Brain pericyte (primary cell): ENCODE results near the gene UBASH3B.
"Not testable (repeated sequence)": the region's sequence is repeated elsewhere in the genome, so short reads cannot be mapped to it uniquely, and the experiment has no call there.

Experiments
- DNase-seq: peaks from one replicate; pipeline ENCODE4 v3.0.0-alpha.2; 2012; ENCODE audit warnings: low read depth, low spot score

The UBASH3B gene, protein sequence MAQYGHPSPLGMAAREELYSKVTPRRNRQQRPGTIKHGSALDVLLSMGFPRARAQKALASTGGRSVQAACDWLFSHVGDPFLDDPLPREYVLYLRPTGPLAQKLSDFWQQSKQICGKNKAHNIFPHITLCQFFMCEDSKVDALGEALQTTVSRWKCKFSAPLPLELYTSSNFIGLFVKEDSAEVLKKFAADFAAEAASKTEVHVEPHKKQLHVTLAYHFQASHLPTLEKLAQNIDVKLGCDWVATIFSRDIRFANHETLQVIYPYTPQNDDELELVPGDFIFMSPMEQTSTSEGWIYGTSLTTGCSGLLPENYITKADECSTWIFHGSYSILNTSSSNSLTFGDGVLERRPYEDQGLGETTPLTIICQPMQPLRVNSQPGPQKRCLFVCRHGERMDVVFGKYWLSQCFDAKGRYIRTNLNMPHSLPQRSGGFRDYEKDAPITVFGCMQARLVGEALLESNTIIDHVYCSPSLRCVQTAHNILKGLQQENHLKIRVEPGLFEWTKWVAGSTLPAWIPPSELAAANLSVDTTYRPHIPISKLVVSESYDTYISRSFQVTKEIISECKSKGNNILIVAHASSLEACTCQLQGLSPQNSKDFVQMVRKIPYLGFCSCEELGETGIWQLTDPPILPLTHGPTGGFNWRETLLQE

DNA sequence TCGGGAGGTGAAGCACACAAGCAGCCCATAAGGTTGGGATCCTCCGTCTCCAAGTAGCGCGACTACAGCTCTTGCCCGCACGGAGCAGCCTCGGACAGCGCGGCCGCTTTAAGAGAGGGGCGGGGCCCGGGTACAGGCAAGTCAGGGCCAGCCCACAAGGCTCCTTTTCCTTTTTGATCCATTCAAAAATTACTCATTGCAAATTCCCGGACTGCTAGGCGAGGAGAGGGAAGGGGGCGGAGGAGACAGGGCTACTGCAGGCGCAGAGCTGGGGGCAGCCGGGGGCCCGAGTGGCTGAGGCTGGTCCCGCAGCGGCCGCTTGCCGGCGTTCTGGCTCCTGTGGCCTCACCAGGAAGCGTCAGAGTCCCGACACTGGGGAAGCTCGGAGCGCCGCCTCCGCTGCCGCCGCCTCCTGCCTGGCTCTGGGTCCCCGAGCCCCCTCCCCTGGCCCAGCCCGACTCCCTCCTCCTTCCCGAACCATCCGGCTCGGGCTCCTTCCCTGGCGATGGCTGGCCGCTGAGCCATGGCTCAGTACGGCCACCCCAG lies at the start of gene UBASH3B:
UBASH3B (plus strand) TSS at position 196 of the 546 bp plus-strand sequence; CDS start at position 524, 328 bp downstream.
- no peak for DNase-seq

- DNase-seq, result not testable (repeated sequence)
Measured at GRCh38 chr11:122607162-122607561, 48.4 kb upstream of the UBASH3B start.

GRCh38 chr11:122612123-122612824 lies 43.2 kb upstream of the UBASH3B start:
- DNase-seq, result no peak

GRCh38 chr11:122616718-122617117 lies 38.8 kb upstream of the UBASH3B start:
- DNase-seq, result no peak

GRCh38 chr11:122617297-122617696 lies 38.2 kb upstream of the UBASH3B start:
- no peak for DNase-seq

- DNase-seq, result no peak
Measured at GRCh38 chr11:122617926-122618325, 37.6 kb upstream of the UBASH3B start.

GRCh38 chr11:122618927-122619326 lies 36.6 kb upstream of the UBASH3B start:
- no peak for DNase-seq

- no peak for DNase-seq
Measured at GRCh38 chr11:122619757-122620156, 35.8 kb upstream of the UBASH3B start.

DNA sequence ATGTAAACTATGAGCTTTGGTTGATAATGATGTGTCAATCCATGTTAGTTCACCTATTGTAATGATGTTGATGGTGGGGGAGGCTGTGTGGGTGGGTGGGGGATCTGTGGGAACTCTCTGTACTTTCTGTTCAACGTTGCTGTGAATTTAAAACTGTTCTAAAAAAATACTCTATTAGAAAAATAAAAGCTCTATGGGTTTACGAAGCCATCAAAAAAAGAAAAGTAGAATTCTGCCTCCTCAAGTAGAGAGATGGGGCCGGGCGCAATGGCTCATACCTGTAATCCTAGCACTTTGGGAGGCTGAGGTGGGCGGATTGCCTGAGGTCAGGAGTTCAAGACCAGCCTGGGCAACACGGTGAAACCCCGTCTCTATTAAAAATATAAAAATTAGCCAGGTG lies 30.0 kb upstream of the UBASH3B start:
- not testable (repeated sequence) for DNase-seq

DNA sequence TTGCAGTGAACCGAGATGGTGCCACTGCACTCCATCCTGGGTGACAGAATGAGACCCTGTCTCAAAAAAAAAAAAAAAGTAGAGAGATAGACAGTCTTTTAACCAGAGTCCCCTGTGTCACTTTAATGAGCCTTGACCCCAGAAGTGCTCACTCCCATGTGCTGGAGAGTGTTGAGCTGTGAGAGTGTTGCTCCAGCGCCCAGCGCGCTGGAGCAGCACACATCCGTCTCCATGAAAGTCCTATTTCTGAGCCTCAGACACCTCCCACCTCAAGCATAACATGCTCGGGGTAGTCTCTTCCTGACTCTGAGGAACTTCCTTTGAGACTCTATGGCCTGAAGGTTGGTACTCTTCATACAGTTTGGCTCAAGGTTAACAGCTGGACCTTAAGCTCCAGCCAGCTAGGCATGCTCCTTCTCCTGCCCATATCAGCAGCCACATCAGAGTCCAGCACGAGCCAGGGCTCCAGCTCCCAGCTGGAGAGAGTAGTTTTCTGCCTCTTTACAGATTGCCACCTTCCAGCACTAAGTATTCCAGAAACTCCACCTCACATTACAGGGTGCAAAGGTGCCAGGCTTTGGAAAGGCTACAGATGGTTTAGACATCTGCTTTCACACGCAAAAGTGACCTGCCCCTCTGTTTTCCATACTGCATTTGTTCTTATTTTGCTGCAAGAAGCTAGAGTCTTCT lies 29.4 kb upstream of the UBASH3B start:
- no peak for DNase-seq

DNA sequence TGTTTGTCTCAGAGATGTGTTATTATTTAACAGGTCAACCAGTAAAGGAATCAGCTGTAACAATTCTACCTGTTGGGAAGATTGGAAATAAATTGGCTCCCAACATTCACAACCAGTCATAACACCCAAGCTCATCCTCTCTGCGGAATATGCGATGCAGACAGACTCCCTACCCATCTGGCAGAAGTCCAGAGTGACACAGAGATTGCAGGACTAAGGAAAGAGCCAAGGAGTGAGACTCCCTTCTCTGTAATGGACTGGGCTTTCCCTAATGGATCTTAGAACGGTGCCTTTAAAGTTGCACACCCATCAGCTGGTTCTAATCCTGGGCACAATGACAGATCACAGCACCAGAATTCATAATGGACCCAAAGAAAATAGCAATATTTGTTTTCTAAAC lies 27.8 kb upstream of the UBASH3B start:
- DNase-seq, result no peak

DNA sequence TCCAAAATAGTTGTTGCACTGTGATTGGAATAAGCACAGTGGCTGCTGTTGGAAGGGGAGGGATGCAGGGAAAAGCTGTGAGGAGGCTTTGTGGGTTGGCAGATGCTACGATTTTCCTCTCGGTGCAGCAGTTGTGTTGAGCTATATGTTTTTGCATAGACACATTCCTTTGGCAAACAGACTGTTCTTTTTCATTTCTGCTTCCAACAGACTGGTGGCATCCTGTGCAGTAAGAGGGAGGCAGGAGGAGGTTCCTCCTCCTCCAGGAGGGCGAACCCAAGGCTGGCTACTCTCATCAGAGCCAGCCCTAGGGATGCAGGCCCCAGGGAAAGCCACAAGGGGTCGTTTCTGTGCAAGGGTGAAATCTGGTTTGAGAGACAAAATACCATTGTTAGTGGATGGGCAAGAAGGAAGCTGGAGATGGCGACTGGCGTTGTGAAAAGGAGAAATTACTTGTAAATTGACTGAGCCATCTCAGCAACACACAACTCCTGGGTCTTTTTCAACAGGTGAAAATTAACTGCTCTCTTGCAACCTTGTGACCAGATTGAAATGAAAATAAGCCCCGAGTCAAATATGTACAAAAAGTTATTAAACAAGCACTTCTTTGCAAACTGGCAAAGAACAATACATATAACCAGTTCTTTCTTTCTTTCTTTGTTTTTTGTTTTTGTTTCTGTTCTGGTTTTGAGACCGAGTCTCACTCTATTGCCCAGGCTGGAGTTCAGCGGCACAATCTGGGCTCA lies 26.5 kb upstream of the UBASH3B start:
- peak; percentile 57 for DNase-seq

DNA sequence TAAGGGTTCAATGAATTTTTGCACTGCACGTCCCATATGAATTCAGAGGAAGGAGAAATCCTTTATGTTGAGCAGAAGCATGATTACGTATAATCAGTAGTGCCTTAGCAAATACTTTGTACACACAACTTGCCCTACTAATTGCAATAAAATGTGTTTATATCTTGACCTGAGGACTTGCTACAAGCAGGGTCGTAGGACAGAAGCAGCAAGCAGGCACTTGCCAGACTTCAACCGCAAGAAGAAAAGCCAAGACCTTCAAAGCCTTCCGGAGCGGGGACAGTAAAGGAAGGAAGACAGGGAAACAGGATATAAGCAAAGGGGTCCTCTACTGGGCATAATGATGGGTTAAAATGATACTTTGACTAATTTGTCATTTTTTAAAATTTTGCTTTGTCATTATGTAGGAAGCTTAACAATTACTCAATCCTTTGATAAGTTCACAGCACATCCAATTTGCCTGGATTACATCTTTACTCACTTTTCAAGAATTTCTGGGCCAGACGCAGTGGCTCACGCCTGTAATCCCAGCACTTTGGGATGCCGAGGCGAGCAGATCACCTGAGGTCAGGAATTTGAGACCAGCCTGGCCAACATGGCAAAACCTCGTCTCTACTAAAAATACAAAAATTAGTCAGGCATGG lies 23.2 kb upstream of the UBASH3B start:
- no peak for DNase-seq

DNA sequence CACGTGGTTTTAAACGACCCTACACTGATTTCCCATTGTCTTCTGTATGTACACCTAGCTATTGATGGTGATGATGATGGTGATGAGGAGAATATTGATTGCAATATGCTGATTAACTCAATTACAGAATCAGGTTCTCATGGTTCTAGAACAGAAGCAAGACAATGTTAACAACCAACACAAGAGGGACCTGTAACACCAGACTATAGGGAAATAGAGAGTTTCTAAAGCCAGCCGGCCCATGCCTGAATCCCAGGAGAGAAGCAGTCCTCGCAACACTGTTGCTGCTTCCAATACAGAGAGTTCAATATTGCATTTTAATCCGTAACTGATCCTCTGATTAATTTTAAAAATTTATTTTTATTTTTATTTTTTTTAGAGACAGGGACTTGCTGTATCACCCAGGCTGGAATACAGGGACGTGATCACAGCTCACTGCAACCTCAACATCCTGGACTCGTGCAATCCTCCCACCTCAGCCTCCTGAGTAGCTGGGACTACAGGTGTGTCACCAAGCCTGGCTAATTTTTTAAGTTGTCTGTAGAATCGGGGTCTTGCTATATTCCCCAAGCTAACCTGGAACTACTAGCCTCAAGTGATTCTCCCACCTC lies 22.2 kb upstream of the UBASH3B start:
- peak; percentile 29 for DNase-seq

DNA sequence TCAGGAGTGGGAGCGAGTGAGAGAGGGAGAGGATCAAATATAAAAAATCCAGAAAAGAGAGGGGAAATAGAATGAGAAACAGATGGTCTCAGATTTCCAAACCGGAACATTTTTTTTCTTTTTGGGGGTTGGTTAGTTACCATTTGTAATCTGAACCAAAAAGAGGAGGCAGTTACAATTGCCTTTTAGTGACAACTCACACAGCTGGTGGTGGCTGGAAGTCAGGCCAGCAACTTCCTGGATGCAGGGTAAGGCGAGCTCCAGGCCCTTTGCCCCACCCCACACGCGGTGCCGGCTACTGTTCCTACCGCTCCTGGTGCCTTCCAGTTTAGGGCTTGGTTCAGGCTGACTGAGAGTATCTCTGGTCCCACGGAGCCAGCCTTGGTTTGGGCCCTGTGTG lies 21.0 kb upstream of the UBASH3B start:
- peak; percentile 26 for DNase-seq

DNA sequence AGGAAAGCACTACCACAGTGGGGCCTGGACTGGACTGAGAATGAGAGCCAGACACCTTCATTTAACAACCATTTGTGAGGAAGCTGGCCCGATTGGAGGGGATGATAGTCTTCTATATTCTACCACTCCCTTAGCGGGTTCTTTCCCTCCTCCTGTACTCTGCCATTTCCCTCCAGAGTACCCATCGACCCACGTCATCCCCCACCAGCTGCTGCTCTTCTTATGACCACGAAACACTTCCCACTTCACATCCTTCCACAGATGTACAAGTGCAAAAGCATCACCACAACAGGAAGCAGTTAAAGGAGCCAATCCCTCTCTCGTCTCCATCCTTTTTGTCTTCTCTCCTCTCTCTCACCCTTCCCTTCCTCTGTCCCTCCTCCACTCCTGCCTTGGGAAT lies 18.0 kb upstream of the UBASH3B start:
- no peak for DNase-seq

DNA sequence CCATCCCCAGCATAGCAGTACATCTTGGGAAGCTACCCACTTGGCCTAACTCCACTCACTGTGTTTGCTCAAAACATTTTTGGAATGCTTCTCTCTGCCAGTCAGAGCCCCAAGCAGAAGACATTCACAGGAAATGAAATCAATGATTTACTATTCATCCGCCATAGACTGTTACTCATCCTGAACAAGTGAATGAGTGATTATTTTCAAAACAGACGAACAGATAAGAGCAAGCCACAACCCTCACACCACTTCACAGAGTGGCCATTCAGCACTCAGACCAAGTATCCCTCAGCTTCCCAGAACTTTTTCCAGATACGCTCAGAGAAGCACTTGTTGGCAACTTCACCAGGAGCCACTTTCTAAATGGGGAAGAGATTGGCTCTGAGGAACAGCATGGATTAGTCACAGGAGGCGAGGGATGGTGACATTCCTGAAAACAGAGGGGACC lies 13.0 kb upstream of the UBASH3B start:
- DNase-seq, result no peak

- DNase-seq, result no peak
Measured at GRCh38 chr11:122642971-122643370, 12.6 kb upstream of the UBASH3B start.

DNA sequence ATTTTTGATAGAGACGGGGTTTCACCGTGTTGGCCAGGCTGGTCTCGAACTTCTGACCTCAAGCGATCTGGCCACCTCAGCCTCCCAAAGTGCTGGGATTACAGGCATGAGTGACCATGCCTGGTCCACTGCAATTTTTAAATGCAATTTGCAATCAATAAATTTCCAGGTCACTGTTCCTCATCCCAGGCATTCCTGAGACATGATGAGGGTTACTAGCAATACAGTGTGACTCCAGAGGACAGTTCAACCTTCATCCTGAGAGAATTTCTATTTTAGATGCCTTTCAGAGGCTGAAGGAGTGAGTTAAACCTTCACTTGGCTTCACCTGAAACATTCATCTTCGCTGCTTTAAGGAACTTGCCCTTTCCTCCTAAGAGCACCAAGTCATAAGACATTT lies 9.7 kb upstream of the UBASH3B start:
- DNase-seq, result no peak
